ENCODE data around the gene FTSJ3.
"Not testable (repeated sequence)": the region's sequence is repeated elsewhere in the genome, so short reads cannot be mapped to it uniquely, and the experiment has no call there.

FTSJ3 gene

GRCh38 chr17:63805591-63805990, 21.9 kb downstream of the FTSJ3 start:
- H3K9me2 ChIP-seq (replicated peaks; ENCODE audit: insufficient read depth, low read length) = no peaks in the 10 kb centered on the region
- H3K36me3 ChIP-seq (replicated peaks; ENCODE audit: insufficient read depth, low read length) = peaks cover 24% of the 10 kb centered on the region
- H3K79me2 ChIP-seq (ENCODE audit: low read length) = peaks cover 13% of the 10 kb centered on the region; the same call in 1 of the 2 replicates
- no peak for TF ChIP-seq EZH2phosphoT487 (IDR thresholded peaks at IDR 0.05; ENCODE audit: low read length)
- no peak for TF ChIP-seq EZH2 (optimal IDR thresholded peaks at IDR 0.05; ENCODE audit: low read depth, low read length)
- TF ChIP-seq, protein P1, sequence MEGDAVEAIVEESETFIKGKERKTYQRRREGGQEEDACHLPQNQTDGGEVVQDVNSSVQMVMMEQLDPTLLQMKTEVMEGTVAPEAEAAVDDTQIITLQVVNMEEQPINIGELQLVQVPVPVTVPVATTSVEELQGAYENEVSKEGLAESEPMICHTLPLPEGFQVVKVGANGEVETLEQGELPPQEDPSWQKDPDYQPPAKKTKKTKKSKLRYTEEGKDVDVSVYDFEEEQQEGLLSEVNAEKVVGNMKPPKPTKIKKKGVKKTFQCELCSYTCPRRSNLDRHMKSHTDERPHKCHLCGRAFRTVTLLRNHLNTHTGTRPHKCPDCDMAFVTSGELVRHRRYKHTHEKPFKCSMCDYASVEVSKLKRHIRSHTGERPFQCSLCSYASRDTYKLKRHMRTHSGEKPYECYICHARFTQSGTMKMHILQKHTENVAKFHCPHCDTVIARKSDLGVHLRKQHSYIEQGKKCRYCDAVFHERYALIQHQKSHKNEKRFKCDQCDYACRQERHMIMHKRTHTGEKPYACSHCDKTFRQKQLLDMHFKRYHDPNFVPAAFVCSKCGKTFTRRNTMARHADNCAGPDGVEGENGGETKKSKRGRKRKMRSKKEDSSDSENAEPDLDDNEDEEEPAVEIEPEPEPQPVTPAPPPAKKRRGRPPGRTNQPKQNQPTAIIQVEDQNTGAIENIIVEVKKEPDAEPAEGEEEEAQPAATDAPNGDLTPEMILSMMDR (IDR thresholded peaks at IDR 0.05; ENCODE audit: low read length) = no peak
- no peaks in the 10 kb centered on the region for H3F3A ChIP-seq (ENCODE audit: insufficient read depth, low read length)
- no peaks in the 10 kb centered on the region for H4K20me1 ChIP-seq (ENCODE audit: insufficient read depth, low read length)
- no peak overlapping the region for H3K27ac ChIP-seq (ENCODE audit: low read length)
- H3K27me3 ChIP-seq (replicated peaks; ENCODE audit: insufficient read depth, low read length) = no peaks in the 10 kb centered on the region
- H3K4me2 ChIP-seq (ENCODE audit: low read depth, low read length) = no peak overlapping the region
- H3K9me3 ChIP-seq (replicated peaks; ENCODE audit: insufficient read depth, low read length) = no peaks in the 10 kb centered on the region
- no peak overlapping the region for H3K9ac ChIP-seq (ENCODE audit: low read length)
- no peak overlapping the region for H2AFZ ChIP-seq (ENCODE audit: low read length)
- DNase-seq = no peak
- H3K4me1 ChIP-seq (ENCODE audit: low read length) = no peaks in the 10 kb centered on the region
- no peak overlapping the region for H3K4me3 ChIP-seq (ENCODE audit: low read length)

GRCh38 chr17:63804328-63804727, 23.1 kb downstream of the FTSJ3 start:
- H3K36me3 ChIP-seq (replicated peaks; ENCODE audit: insufficient read depth, low read length) = peaks cover 36% of the 10 kb centered on the region

GRCh38 chr17:63800783-63801182, 26.7 kb downstream of the FTSJ3 start:
- Histone ChIP-seq H3K79me2 (ENCODE audit: low read length) (peaks cover 54% of the 10 kb centered on the region), H3K4me1 (ENCODE audit: low read length) (no peaks in the 10 kb centered on the region), H2AFZ (ENCODE audit: low read length) (no peak overlapping the region), H3K4me3 (ENCODE audit: low read length) (no peak overlapping the region), H3K36me3 (replicated peaks; ENCODE audit: insufficient read depth, low read length) (peaks cover 29% of the 10 kb centered on the region), H3K9me3 (replicated peaks; ENCODE audit: insufficient read depth, low read length) (no peaks in the 10 kb centered on the region), H3K4me2 (ENCODE audit: low read depth, low read length) (no peak overlapping the region), H3K9me2 (replicated peaks; ENCODE audit: insufficient read depth, low read length) (no peaks in the 10 kb centered on the region), H3K9ac (ENCODE audit: low read length) (no peak overlapping the region), H3K27me3 (replicated peaks; ENCODE audit: insufficient read depth, low read length) (no peaks in the 10 kb centered on the region), H3F3A (ENCODE audit: insufficient read depth, low read length) (no peaks in the 10 kb centered on the region), H4K20me1 (ENCODE audit: insufficient read depth, low read length) (no peaks in the 10 kb centered on the region), H3K27ac (ENCODE audit: low read length) (no peak overlapping the region)
- DNase-seq = no peak
- no peak for TF ChIP-seq EZH2 (optimal IDR thresholded peaks at IDR 0.05; ENCODE audit: low read depth, low read length)
- no peak for TF ChIP-seq EZH2phosphoT487 (IDR thresholded peaks at IDR 0.05; ENCODE audit: low read length)
- TF ChIP-seq, protein P1 (IDR thresholded peaks at IDR 0.05; ENCODE audit: low read length) = no peak

More at GRCh38 chr17:63804328-63804727, 23.1 kb downstream of the FTSJ3 start:
- no peak overlapping the region for H3K9ac ChIP-seq (ENCODE audit: low read length)
- no peaks in the 10 kb centered on the region for H3K9me2 ChIP-seq (replicated peaks; ENCODE audit: insufficient read depth, low read length)
- H3K27me3 ChIP-seq (replicated peaks; ENCODE audit: insufficient read depth, low read length) = no peaks in the 10 kb centered on the region
- H3K4me3 ChIP-seq (ENCODE audit: low read length) = no peak overlapping the region
- H2AFZ ChIP-seq (ENCODE audit: low read length) = no peak overlapping the region
- peaks cover 24% of the 10 kb centered on the region for H3K79me2 ChIP-seq (ENCODE audit: low read length)
- no peaks in the 10 kb centered on the region for H3K4me1 ChIP-seq (ENCODE audit: low read length)
- no peaks in the 10 kb centered on the region for H3K9me3 ChIP-seq (replicated peaks; ENCODE audit: insufficient read depth, low read length)
- H3K4me2 ChIP-seq (ENCODE audit: low read depth, low read length) = no peak overlapping the region
- no peaks in the 10 kb centered on the region for H3F3A ChIP-seq (ENCODE audit: insufficient read depth, low read length)
- H4K20me1 ChIP-seq (ENCODE audit: insufficient read depth, low read length) = no peaks in the 10 kb centered on the region
- TF ChIP-seq EZH2phosphoT487 (IDR thresholded peaks at IDR 0.05; ENCODE audit: low read length) (no peak), EZH2 (optimal IDR thresholded peaks at IDR 0.05; ENCODE audit: low read depth, low read length) (no peak)
- DNase-seq = no peak
- no peak overlapping the region for H3K27ac ChIP-seq (ENCODE audit: low read length)

DNA sequence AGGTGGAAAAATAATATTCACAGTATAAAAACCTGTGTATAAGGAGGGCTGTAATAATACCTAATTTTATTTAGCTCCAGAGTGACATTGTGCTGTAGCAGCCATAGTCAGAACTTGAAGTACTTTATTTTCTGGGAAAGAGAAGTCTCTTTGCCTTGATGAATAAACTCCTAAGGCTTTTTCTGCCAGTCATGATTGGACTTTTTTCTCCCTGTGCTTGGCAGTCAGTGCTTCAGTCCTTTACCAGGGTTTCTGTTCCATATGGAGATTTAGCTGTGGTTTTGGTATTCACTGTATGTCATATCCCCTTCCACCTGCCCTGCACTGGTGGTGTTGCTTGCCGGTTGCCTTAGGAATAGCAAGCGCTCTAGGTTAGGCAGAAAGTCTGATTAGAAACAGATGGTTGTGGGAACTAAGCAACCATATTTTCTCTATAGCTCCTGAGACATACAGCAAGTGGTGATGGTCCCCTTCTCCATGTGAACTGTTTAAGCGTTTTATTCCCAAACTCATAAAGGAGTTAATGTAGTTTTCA, 28.8 kb downstream of the FTSJ3 start:
- Histone ChIP-seq H2AFZ (ENCODE audit: low read length) (no peak overlapping the region), H3K79me2 (ENCODE audit: low read length) (peaks cover 72% of the 10 kb centered on the region), H3K27me3 (replicated peaks; ENCODE audit: insufficient read depth, low read length) (no peaks in the 10 kb centered on the region), H3K27ac (ENCODE audit: low read length) (no peak overlapping the region), H3K4me3 (ENCODE audit: low read length) (no peak overlapping the region), H3K9ac (ENCODE audit: low read length) (no peak overlapping the region), H3K9me3 (replicated peaks; ENCODE audit: insufficient read depth, low read length) (no peaks in the 10 kb centered on the region), H3K36me3 (replicated peaks; ENCODE audit: insufficient read depth, low read length) (peaks cover 30% of the 10 kb centered on the region), H3K4me2 (ENCODE audit: low read depth, low read length) (no peak overlapping the region), H4K20me1 (ENCODE audit: insufficient read depth, low read length) (no peaks in the 10 kb centered on the region), H3K9me2 (replicated peaks; ENCODE audit: insufficient read depth, low read length) (no peaks in the 10 kb centered on the region), H3K4me1 (ENCODE audit: low read length) (no peaks in the 10 kb centered on the region), H3F3A (ENCODE audit: insufficient read depth, low read length) (no peaks in the 10 kb centered on the region)
- TF ChIP-seq, protein P1 (IDR thresholded peaks at IDR 0.05; ENCODE audit: low read length) = no peak
- TF ChIP-seq EZH2 (optimal IDR thresholded peaks at IDR 0.05; ENCODE audit: low read depth, low read length) (no peak), EZH2phosphoT487 (IDR thresholded peaks at IDR 0.05; ENCODE audit: low read length) (no peak)
- DNase-seq = no peak

GRCh38 chr17:63796375-63796774, 31.1 kb downstream of the FTSJ3 start:
- not testable (repeated sequence) for H3K4me3 ChIP-seq (ENCODE audit: low read length); H3K27me3 ChIP-seq (replicated peaks; ENCODE audit: insufficient read depth, low read length); H3K9me3 ChIP-seq (replicated peaks; ENCODE audit: insufficient read depth, low read length); H4K20me1 ChIP-seq (ENCODE audit: insufficient read depth, low read length); H2AFZ ChIP-seq (ENCODE audit: low read length); H3K9ac ChIP-seq (ENCODE audit: low read length); H3F3A ChIP-seq (ENCODE audit: insufficient read depth, low read length); H3K27ac ChIP-seq (ENCODE audit: low read length); DNase-seq; H3K4me1 ChIP-seq (ENCODE audit: low read length); H3K9me2 ChIP-seq (replicated peaks; ENCODE audit: insufficient read depth, low read length); H3K4me2 ChIP-seq (ENCODE audit: low read depth, low read length)
- peaks cover 87% of the 10 kb centered on the region for H3K79me2 ChIP-seq (ENCODE audit: low read length)
- H3K36me3 ChIP-seq (replicated peaks; ENCODE audit: insufficient read depth, low read length) = peaks cover 32% of the 10 kb centered on the region
